Measurements from ENCODE around the gene EML2. TPM values are rescaled to one million over a fixed set of nuclear protein-coding genes. Genes with fewer than 3 reads are reported as not detected.

EML2 gene
- total and polyA plus RNA-seq, 2 of the 8 experiments (the other 6 are each of a cell fraction or from before 2014, with no cell fraction given): 28.8 to 29.4 TPM

DNA sequence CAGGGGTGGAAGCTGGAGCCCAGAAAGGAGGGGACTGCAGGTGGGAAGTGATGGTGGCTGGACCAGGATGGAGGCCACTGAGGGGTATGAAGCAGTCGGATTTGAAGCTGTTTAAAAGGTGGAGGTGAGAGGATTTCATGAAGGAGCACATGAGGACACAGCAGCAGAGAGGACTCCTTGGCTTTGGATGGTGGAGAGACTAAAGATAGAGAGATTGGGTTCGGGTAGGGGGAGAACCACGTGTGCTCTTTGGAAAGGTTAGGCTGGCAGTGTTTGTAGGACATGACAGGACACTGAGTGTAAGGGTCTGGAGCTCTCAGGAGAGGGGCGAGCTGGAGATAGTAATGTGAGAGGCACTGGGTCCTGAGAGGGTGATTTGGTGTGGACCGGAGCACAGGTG is 43.7 kb upstream of the EML2 start:
- no peak for FAIRE-seq
- no peak for DNase-seq (ENCODE audit: low read depth in 1 of 2, low spot score in 2 of 2)
- no peak overlapping the region; the same call in 1 of the 2 replicates for H2BK5ac ChIP-seq (ENCODE audit: low read depth, low read length)
- no peak overlapping the region for H2AFZ ChIP-seq (ENCODE audit: low read length)
- no peak overlapping the region for H2BK20ac ChIP-seq (ENCODE audit: low read length)
- no peak overlapping the region for H3K4ac ChIP-seq (replicated peaks; ENCODE audit: insufficient read length, low read depth, low read length)
- 80% methylated on average over 5 of the region's 5 CpGs; no CpG with 5 or more reads in 1 of the 2 experiments for WGBS, 2 experiments (ENCODE audit: extremely low coverage in 1 of 2, insufficient coverage in 1 of 2, insufficient read length in 1 of 2, insufficient replicate concordance in 2 of 2, low coverage in 1 of 2, low lambda C conversion rate in 2 of 2, missing lambda C conversion rate in 1 of 2)
- H3K4me1 ChIP-seq (replicated peaks in 1 of 4; ENCODE audit: control insufficient read depth in 3 of 4, insufficient read depth in 4 of 4, low read length in 3 of 4): peaks cover 0 to 4% (median 2%) of the 10 kb centered on the region in 4 experiments; a peak in 4 of 7 replicates
- H3K27me3 ChIP-seq (replicated peaks in 1 of 4; ENCODE audit: control insufficient read depth in 3 of 4, extremely low read depth in 1 of 4, insufficient read depth in 3 of 4, low read length in 3 of 4): peaks cover 0 to 5% (median 0%) of the 10 kb centered on the region in 4 experiments; a peak in 3 of 7 replicates
- no peak overlapping the region for H3K9ac ChIP-seq (replicated peaks in 1 of 4; ENCODE audit: extremely low read depth in 1 of 4, low read depth in 3 of 4, low read length in 3 of 4)
- 0 out of 2 replicates have a peak, but pooled peaks cover 3% of the 10 kb centered on the region for H3K79me1 ChIP-seq (ENCODE audit: low read depth, low read length)
- H3K36me3 ChIP-seq (ENCODE audit: control insufficient read depth in 2 of 4, insufficient read depth in 4 of 4, low read length in 3 of 4): peaks cover 6 to 37% (median 22%) of the 10 kb centered on the region in 4 experiments
- no peak overlapping the region; the same call in 1 of the 2 replicates for H4K8ac ChIP-seq (ENCODE audit: extremely low read depth, insufficient read depth, low read length)
- no peak overlapping the region for H4K91ac ChIP-seq (replicated peaks; ENCODE audit: insufficient read length, low read length)
- H3K23ac ChIP-seq (ENCODE audit: insufficient read length): no peak overlapping the region
- POLR2A ChIA-PET (ENCODE audit: partially characterized antibody): interaction anchor here (0.6 to 5.1 kb wide), 6 partner anchors 9 to 116 kb away, joined by 3 to 34 read pairs (median 4); partner anchors contain the start of genes QPCTL and SNRPD2
- H2BK12ac ChIP-seq (ENCODE audit: low read depth, low read length): no peak overlapping the region
- H3K18ac ChIP-seq (ENCODE audit: extremely low read depth, low read length): no peak overlapping the region
- H4K5ac ChIP-seq (ENCODE audit: insufficient read length, low read depth, low read length): no peak overlapping the region
- H4K20me1 ChIP-seq (replicated peaks in 1 of 2; ENCODE audit: control insufficient read depth in 1 of 2, insufficient read depth in 2 of 2, low read length in 2 of 2): peaks cover 3 to 5% of the 10 kb centered on the region in 2 experiments
- H3K14ac ChIP-seq (ENCODE audit: insufficient read length): no peak overlapping the region
- H3K27ac ChIP-seq (ENCODE audit: low read depth, low read length): no peak overlapping the region
- H2BK120ac ChIP-seq (replicated peaks; ENCODE audit: low read depth, low read length): no peak overlapping the region
- H3K56ac ChIP-seq (replicated peaks; ENCODE audit: insufficient read length, low read depth, low read length): no peak overlapping the region
- no peak overlapping the region for H2BK15ac ChIP-seq (ENCODE audit: low read length)
- CTCF ChIA-PET (ENCODE audit: partially characterized antibody): interaction anchor here (0.6 to 9.6 kb wide), 8 partner anchors 8 to 129 kb away, joined by 3 to 98 read pairs (median 4); partner anchors contain the start of genes QPCTL, SIX5 and SNRPD2
- peaks cover 2% of the 10 kb centered on the region for H3K23me2 ChIP-seq (ENCODE audit: low read depth, low read length)
- no peak overlapping the region for H3K4me3 ChIP-seq (ENCODE audit: extremely low read depth in 1 of 4, insufficient read depth in 2 of 4, low read depth in 3 of 4, low read length in 4 of 4)
- H3K4me2 ChIP-seq (ENCODE audit: insufficient read depth in 1 of 2, low read depth in 2 of 2, low read length in 2 of 2): no peak overlapping the region
- H2AK5ac ChIP-seq (ENCODE audit: low read depth, low read length): no peak overlapping the region
- H3K79me2 ChIP-seq (ENCODE audit: control insufficient read depth in 1 of 2, insufficient read depth in 2 of 2, low read length in 2 of 2): no peaks in the 10 kb centered on the region
- H3K9me3 ChIP-seq (ENCODE audit: insufficient read depth in 2 of 2, low read depth in 1 of 2, low read length in 1 of 2): no peaks in the 10 kb centered on the region
- TF ChIP-seq POLR2A (IDR thresholded peaks at IDR 0.05; ENCODE audit: control extremely low read depth in 1 of 2, low read depth in 2 of 2, low read length in 2 of 2) (no peak), CHD1 (IDR thresholded peaks at IDR 0.05; ENCODE audit: low read depth, low read length) (no peak), SAP30 (IDR thresholded peaks at IDR 0.05; ENCODE audit: insufficient read depth, insufficient replicate concordance, low read length) (no peak), SIRT6 (IDR thresholded peaks at IDR 0.05; ENCODE audit: low read length) (no peak), SP1 (IDR thresholded peaks at IDR 0.05; ENCODE audit: low read depth, low read length) (no peak), KDM4A (IDR thresholded peaks at IDR 0.05; ENCODE audit: low read depth, low read length, severe bottlenecking) (no peak), SRF (IDR thresholded peaks at IDR 0.05; ENCODE audit: low read depth, low read length) (no peak), HDAC2 (IDR thresholded peaks at IDR 0.05; ENCODE audit: borderline replicate concordance in 1 of 2, low read depth in 2 of 2, low read length in 2 of 2) (no peak), POU5F1 (IDR thresholded peaks at IDR 0.05; ENCODE audit: low read depth, low read length) (no peak), PHF8 (conservative IDR thresholded peaks at IDR 0.05; ENCODE audit: low read depth, low read length) (no peak), EP300 (IDR thresholded peaks at IDR 0.05; ENCODE audit: borderline replicate concordance in 1 of 2, low read depth in 2 of 2, low read length in 2 of 2) (no peak), CTBP2 (IDR thresholded peaks at IDR 0.05; ENCODE audit: borderline replicate concordance, insufficient read depth, insufficient read length, low read length) (no peak)
- TF ChIP-seq, protein P1, sequence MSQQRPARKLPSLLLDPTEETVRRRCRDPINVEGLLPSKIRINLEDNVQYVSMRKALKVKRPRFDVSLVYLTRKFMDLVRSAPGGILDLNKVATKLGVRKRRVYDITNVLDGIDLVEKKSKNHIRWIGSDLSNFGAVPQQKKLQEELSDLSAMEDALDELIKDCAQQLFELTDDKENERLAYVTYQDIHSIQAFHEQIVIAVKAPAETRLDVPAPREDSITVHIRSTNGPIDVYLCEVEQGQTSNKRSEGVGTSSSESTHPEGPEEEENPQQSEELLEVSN (IDR thresholded peaks at IDR 0.05): no peak

Measured in H1 (cell line).